ENCODE data around the gene RNF150.

RNF150 gene

DNA sequence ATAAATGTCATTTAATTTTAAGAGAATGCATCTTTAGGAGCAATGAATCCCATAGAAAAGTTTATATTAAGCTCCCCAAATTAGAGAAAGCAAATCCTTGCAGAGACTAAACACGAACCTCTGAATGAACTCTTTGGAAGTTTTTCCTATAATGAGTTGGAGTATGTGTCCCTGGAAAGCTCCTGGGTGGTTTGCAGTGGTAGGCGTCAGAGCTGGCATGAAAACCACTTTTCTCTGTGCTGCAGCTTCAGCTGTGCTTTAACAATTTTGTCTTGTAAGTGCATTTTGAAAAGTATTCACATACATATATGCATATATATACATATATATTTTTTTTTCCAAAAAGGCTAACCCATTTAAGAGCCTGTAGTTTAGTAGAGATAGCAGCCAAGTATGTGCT, 228.4 kb downstream of the RNF150 start:
- Histone ChIP-seq H3K36me3 (no peaks in the 10 kb centered on the region), H3K27ac (no peak overlapping the region), H3K4me3 (ENCODE audit: low read depth, low read length) (no peak overlapping the region), H3K27me3 (ENCODE audit: insufficient read depth, low read depth, severe bottlenecking) (no peaks in the 10 kb centered on the region), H3K9me3 (ENCODE audit: severe bottlenecking) (no peaks in the 10 kb centered on the region)
- DNase-seq = no peak
- TF ChIP-seq, protein P1, sequence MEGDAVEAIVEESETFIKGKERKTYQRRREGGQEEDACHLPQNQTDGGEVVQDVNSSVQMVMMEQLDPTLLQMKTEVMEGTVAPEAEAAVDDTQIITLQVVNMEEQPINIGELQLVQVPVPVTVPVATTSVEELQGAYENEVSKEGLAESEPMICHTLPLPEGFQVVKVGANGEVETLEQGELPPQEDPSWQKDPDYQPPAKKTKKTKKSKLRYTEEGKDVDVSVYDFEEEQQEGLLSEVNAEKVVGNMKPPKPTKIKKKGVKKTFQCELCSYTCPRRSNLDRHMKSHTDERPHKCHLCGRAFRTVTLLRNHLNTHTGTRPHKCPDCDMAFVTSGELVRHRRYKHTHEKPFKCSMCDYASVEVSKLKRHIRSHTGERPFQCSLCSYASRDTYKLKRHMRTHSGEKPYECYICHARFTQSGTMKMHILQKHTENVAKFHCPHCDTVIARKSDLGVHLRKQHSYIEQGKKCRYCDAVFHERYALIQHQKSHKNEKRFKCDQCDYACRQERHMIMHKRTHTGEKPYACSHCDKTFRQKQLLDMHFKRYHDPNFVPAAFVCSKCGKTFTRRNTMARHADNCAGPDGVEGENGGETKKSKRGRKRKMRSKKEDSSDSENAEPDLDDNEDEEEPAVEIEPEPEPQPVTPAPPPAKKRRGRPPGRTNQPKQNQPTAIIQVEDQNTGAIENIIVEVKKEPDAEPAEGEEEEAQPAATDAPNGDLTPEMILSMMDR (IDR thresholded peaks at IDR 0.05; ENCODE audit: low read depth, low read length) = no peak

DNA sequence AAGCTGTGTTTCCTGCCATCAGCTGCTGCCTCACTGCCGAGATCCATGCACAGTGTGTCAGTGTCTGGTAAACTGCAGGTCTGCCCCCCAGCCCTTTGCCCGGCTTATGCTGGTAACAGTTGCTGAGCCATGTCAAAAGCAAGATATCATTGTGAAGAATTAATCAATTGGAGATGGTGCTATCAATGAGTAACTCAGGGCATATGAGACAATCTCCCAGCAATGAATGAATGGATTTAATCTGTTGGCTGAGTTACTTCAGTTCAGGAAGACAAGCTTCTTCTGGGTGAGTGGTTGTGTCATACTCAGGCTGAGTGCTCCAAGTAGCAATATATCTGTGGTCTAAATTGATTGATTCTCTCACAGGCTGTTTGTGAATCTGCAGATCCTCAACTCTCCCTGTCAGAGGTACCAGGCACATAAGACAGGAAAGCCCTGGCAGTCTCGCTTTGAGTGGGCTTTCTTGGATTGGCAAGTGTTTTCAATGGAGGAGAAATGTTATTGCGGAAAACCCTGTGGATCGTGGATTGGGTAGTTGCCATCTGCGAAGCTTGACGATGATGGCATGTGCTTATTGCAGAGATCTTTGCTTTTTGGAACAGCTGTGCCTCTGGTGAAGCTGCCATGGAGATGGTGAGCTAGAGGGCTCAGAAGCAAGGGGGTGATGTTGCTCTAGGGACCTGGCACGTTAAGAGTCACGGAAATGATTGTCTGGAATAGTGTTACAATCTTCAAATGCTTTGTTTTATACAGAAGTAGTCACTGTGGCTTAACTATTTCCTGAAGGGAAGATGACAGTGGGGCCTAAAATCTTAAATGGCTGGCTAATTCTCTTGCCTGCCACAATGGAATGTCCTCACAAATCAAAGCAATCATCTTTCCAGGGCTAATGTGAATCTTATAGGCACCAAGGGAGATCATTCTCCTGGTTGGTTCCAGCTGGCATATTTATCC, 229.5 kb downstream of the RNF150 start:
- TF ChIP-seq, protein P1 (IDR thresholded peaks at IDR 0.05; ENCODE audit: low read depth, low read length) = no peak

DNA sequence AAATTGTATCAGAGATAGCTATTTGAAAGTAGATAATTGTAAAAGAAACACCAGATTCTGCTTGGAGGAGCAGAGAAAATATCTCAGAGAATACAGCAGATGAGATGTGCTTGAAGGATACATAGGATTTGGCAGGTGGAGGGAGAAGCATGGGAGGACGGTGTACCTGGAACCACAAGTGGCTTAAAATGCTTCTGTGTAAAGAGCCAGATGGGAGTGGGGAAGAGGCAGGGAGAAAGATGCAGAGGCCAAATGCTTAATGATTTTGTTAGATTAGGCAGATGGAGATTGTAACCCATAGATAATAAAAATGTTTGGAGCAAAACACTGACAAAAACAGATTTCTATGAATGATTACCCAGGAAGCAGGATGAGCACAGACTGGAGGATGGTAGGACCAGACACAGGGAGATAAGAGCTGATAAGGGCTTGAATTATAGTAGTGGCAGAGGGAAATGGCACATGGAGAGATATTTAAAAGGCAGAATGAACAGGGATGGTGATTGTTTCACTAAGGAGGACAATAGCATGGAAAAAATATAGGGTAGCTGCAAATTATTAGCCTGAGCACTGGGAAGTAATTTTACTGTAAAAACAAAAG, 231.4 kb downstream of the RNF150 start:
- H3K27me3 ChIP-seq (ENCODE audit: insufficient read depth, low read depth, severe bottlenecking) = no peaks in the 10 kb centered on the region
- H3K27ac ChIP-seq = no peak overlapping the region
- H3K4me3 ChIP-seq (ENCODE audit: low read depth, low read length) = no peak overlapping the region
- DNase-seq = no peak
- no peaks in the 10 kb centered on the region for H3K9me3 ChIP-seq (ENCODE audit: severe bottlenecking)
- TF ChIP-seq, protein P1 (IDR thresholded peaks at IDR 0.05; ENCODE audit: low read depth, low read length) = no peak
- no peaks in the 10 kb centered on the region for H3K36me3 ChIP-seq

More for the DNA sequence above, 229.5 kb downstream of the RNF150 start:
- H3K4me3 ChIP-seq (ENCODE audit: low read depth, low read length) = no peak overlapping the region
- no peaks in the 10 kb centered on the region for H3K27me3 ChIP-seq (ENCODE audit: insufficient read depth, low read depth, severe bottlenecking)
- no peaks in the 10 kb centered on the region for H3K9me3 ChIP-seq (ENCODE audit: severe bottlenecking)
- no peaks in the 10 kb centered on the region for H3K36me3 ChIP-seq
- H3K27ac ChIP-seq = no peak overlapping the region
- no peak for DNase-seq

DNA sequence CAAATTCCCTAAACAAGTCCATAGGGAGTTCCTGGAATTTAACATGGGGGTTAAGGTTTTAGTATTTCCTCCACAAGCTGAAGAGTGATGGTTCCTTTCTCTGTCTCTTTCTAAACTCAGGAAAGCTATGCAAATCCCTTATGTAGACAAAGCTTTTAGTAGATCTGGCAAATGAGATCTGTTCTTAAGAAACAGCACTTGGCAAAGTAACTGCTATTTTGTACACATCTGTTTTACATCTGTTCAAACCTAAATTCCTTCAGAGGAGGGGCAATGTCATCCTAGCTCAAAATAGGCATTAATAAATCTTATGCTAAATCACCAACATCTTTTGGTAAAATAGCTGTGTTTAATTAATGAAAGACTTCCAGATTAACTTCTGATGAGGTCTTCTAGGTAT, 239.3 kb downstream of the RNF150 start:
- TF ChIP-seq, protein P1 (IDR thresholded peaks at IDR 0.05; ENCODE audit: low read depth, low read length) = no peak
- H3K27me3 ChIP-seq (ENCODE audit: insufficient read depth, low read depth, severe bottlenecking) = no peaks in the 10 kb centered on the region
- DNase-seq = no peak
- H3K36me3 ChIP-seq = no peaks in the 10 kb centered on the region
- no peak overlapping the region for H3K27ac ChIP-seq
- no peaks in the 10 kb centered on the region for H3K9me3 ChIP-seq (ENCODE audit: severe bottlenecking)
- no peak overlapping the region for H3K4me3 ChIP-seq (ENCODE audit: low read depth, low read length)

DNA sequence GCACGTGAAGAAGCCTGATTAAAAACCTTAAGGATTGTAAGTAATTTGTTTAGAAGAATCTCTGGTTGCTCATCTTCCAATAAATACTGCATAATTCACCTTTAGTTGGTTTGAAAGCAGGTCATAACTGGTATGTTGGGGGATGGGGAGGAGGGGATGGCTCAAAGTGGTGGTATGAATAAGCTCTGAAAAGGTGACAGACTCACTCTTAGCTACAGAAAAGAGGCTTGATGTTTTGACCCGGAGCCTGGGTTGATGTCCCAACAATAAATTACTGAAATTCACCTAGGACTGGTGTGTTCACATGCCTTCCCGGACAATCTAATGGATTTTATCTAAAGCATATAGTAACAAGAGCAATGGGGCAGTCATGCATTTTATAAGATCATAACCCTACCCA, 245.2 kb downstream of the RNF150 start:
- H3K27me3 ChIP-seq (ENCODE audit: insufficient read depth, low read depth, severe bottlenecking) = no peaks in the 10 kb centered on the region
- TF ChIP-seq, protein P1 (IDR thresholded peaks at IDR 0.05; ENCODE audit: low read depth, low read length) = no peak
- no peak for DNase-seq
- no peaks in the 10 kb centered on the region for H3K36me3 ChIP-seq
- no peak overlapping the region for H3K27ac ChIP-seq
- H3K9me3 ChIP-seq (ENCODE audit: severe bottlenecking) = no peaks in the 10 kb centered on the region
- H3K4me3 ChIP-seq (ENCODE audit: low read depth, low read length) = no peak overlapping the region

Data from WERI-Rb-1 (cell line).